SIG-M5 treated with dmso at 0.1 percent for 504 hours (cell line): Measurements from ENCODE around the gene INSL3.
A peak's percentile ranks its signal among the peaks of the same experiment; 100 is the strongest.

Source experiments
- DNase-seq: peaks from one replicate; lab custom pipeline; 2025; ENCODE audit not compliant: unreplicated experiment; lab: John Stamatoyannopoulos, UW

Gene INSL3, protein sequence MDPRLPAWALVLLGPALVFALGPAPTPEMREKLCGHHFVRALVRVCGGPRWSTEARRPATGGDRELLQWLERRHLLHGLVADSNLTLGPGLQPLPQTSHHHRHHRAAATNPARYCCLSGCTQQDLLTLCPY

DNA sequence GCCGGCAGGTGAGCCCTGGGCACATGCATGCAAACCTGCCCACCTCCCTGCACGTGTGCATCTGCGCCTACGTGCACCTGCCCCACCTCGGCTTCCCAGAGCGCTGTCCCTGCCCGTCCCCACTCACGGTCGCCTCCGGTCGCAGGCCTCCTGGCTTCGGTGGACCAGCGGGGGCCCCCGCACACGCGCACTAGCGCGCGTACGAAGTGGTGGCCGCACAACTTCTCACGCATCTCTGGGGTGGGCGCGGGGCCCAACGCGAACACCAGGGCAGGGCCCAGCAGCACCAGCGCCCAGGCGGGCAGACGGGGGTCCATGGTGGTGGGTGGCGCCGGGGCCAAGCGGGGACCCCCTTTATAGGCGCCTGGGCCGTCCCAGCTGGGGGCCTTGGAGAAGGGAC is at the start of gene INSL3:
INSL3 (minus strand) TSS at position 330 of the 400 bp plus-strand sequence; CDS start at position 317, 13 bp downstream.
- DNase-seq, result no peak

DNA sequence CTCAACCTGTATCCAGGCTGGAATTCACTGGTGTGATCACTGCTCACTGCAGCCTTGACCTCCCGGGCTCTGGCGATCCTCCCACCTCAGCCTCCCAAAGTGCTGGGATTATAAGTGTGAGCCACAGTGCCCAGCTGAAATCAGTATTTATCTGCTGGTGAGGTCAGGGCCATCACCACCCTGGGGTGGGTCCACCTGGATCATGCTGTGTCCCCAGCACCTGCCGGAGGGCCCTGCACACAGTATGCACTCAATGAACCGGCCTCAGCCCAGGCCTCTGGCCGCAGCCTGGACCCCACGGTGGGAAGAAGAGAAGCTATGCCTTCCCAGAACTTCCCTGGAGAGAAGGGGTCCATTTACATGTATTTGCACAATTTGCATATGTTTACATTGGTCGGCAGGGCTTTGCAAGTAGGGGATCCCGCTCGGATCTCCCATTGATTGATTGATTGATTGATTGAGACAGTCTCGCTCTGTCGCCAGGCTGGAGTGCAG is 47.8 kb upstream of the INSL3 start:
- no peak for DNase-seq

- DNase-seq, result no peak
Observed at GRCh38 chr19:17868669-17869068, 47.4 kb upstream of the INSL3 start.

- no peak for DNase-seq
Observed at GRCh38 chr19:17866964-17867486, 45.7 kb upstream of the INSL3 start.

GRCh38 chr19:17866312-17866963 is 45.1 kb upstream of the INSL3 start:
- DNase-seq, result no peak

GRCh38 chr19:17865364-17866311 is 44.3 kb upstream of the INSL3 start:
- DNase-seq, result peak; percentile 39

GRCh38 chr19:17863520-17864182 is 42.3 kb upstream of the INSL3 start:
- DNase-seq, result no peak

DNA sequence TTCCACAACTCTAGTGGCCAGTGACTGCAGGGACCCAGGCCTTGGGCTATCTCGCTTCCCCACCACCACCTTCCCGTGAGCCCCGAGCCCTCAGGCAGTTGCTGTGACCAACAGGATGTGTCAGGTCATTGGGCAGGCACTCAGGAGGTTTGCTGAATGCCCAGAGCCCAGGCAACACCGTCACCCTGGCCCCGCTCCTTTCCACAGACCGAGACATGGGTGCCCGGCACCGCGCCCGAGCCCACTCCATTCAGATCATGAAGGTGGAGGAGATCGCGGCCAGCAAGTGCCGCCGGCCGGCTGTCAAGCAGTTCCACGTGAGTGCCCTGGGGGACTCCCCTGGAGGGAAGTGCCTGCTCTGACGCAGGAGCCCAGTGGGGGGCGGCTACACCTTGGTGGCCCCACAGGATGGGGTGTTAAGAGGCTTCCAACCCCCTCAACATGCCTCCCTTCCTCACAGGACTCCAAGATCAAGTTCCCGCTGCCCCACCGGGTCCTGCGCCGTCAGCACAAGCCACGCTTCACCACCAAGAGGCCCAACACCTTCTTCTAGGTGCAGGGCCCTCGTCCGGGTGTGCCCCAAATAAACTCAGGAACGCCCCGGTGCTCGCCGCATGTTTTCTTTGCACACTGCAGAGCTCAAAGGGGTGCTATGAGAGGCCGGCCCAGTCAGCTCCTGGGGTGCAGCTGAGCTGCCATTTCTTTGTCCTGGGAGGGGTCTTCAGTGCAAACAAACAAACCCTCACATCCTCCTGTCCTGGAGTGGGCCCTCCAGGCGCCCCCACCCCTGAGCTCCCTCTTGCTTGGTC is 41.6 kb upstream of the INSL3 start:
- DNase-seq, result no peak

- no peak for DNase-seq
Observed at GRCh38 chr19:17861542-17862402, 40.5 kb upstream of the INSL3 start.

GRCh38 chr19:17860993-17861360 is 39.7 kb upstream of the INSL3 start:
- no peak for DNase-seq

DNA sequence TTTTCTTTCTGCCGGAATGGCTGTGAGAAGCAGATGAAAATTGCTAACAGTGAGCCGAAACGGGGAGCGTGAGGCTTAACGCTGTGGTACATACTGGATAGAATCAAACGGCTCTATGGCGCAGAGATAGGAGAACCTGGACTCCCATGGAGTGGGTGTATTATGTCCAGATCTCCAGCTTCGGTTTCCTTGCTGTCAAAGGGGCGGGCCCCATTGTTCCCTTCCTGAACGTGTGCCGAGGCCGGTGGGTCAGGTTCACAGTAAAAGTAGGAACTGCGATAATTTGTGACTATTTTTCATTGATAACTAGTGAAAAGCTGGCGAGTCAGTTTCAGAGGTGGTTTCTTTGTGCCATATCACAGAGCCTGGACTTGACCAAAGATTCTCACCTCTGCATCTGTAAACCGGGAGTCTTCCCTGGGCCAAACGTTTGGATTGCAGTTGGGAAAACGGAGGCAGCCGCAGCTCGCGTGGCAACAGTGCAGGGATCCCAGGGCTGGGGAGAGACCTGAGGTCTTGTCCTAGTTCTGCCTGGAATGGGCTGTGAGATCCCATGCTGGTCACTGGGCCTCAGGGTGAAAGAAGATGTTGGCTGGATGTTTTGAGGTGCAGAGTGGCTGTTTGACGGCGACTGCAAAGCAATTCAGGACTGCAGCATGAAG is 39.1 kb upstream of the INSL3 start:
- no peak for DNase-seq

DNA sequence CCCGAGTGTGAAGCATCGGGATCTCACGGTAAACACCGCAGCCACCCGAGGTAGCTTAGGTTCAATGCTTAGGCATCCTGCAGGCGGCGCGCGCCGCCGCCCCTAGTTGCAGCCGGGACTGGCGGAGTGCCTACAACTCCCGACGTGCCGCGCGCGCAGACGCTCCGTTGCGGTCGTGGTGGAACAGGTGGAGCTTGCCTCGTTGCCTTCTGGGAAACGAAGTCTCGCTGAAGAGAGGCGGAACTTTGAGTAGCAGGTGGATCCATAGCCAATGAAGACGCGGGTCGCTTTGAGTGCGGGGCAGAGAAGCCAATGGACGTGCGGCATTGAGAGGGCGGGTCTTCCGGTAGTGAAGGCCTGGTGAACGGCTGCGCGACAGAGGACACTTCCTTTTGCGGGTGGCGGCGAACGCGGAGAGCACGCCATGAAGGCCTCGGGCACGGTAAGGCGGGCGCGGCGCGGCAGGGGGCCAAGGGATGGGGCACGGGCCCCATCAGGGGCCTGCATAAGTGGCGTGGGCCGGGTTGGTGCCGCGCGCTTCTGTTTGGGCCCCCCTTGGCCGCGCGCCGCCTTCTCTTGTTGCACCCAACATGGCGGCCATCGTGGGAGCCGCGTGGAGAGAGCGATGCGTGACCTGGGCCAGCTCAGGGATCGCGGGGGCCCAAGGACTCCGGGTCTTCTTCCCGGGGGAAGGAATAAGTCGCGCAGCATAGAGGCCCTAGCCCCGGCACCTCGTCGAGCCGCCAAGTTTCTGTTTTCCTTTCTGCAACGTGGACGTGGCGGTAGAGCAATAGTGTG is 38.4 kb upstream of the INSL3 start, which contains the start of gene RPL18A:
RPL18A (plus strand) TSS at position 378 of the 798 bp plus-strand sequence; CDS start at position 425, 47 bp downstream.
- peak; percentile 99 for DNase-seq

DNA sequence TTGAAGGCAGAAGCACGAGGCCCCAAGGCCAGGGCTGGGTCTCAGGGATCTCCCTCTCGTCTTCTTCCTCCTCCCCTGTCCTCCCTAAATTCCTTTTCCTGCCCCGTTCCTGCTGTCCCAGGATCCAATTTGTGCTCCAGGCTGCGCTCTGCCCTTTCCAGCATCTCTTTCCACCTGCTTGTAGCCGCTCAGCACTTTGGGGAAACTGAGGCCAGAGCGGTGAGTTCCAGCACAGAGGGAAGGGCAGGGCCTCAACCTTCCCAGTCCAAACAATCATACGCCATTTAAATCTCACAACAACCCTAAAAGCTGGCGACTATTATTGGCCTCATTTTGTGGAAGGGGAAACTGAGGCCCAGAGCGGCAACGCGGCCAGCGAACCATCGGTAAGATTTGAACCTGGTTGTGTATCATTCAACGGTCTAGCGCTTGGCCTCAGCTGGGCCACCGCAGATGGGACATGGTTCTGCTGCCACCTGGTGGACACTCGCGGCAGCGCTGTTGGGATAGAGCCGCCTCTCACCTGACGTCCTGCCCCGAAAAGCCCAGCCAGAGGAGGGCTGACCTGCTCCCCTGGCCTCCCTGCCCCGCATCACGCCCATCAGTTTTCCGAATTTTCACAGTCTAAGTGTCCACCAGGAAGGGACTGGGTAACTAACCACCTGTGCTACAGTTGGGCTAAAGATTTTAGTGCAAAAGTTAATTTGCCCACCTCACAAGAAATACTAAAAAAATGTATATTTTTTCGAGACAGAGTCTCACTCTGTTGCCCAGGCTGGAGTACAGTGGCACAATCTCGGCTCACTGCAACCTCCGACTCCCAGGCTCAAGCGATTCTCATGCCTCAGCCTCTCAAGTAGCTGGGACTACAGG is 34.2 kb upstream of the INSL3 start:
- DNase-seq, result peak; percentile 71

GRCh38 chr19:17854061-17854460 is 32.7 kb upstream of the INSL3 start:
- no peak for DNase-seq

DNA sequence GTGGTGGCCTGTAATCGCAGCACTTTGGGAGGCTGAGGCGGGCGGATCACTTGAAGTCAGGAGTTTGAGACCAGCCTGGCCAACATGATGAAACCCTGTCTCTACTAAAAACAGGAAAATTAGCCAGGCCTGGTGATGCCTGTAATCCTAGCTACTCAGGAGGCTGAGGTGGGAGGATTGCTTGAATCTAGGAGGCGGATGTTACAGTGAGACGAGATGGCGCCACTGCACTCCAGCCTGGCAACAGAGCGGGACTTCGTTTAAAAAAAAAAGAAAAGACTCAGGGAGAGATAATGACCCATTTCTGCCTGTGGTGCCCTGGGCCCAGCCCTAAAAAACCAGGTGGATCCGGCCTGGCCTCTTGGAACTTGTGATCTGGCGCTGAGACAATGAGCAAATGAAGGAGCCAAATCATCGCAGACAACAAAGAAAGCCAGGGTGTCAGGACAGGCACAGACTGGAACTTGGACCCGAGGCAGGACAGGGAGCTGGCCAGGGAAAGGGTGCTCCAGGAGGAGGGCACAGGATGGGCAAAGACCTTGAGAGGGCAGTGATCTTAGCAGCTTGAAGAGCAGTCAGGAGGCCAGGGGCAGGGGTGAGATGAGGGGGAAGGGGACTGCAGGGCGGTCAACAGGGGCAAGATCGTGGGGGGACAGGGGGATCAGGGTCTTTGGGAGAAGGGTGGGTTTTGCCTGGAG is 27.4 kb upstream of the INSL3 start:
- DNase-seq, result no peak
